GM13977 (cell line): ENCODE results near the gene PBOV1.

Source experiments
- DNase-seq: peaks from one replicate; pipeline ENCODE4 v3.0.0; 2012; ENCODE audit warnings: low spot score
- in situ Hi-C: fragments of 300-500 bp; cut with MboI; formaldehyde crosslinking; loops from one replicate; pipeline ENCODE4 v1.12.0; 2022; ENCODE audit warnings: low sequenced_read_pairs, low pct_unique_long_range_greater_than_20kb, mixed read lengths, inconsistent platforms; ENCODE audit not compliant: unreplicated experiment
- TF ChIP-seq, protein P1 (sequence below): IDR thresholded peaks from 2 replicates; pipeline ENCODE4 v1.5.1; 2012; ENCODE audit warnings: mild to moderate bottlenecking, control low read depth; ENCODE audit not compliant: insufficient read depth; ENCODE audit errors: extremely low read depth, missing control alignments

The PBOV1 gene

DNA sequence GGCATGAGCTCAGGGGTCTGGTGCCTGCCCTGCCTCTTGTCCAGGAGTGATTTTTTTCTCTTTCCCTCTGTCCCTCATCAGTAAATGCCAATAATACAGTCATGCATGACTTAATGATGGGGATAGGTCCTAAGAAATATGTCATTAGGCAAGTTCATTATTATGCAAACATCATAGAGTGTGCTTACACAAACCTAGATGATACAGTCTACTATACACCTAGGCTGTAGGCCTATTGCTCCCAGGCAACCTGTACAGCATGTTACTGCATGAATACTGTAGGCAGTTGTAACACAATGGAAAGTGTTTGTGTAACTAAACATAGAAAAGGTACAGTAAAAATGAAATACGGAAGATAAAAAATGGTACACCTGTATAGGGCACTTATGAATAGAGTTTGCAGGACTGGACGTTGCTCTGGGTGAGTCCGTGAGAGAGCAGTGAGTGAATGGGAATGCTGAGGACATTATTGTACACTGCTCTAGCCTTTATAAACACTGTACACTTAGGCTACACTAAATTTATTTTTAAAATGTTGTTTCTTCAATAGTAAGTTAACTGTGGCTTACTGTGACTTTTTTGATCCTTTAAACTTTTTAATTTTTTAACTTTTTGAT, 22.1 kb downstream of the PBOV1 start:
- DNase-seq = no peak
- in situ Hi-C loops = no loop called here
- TF ChIP-seq, protein P1, sequence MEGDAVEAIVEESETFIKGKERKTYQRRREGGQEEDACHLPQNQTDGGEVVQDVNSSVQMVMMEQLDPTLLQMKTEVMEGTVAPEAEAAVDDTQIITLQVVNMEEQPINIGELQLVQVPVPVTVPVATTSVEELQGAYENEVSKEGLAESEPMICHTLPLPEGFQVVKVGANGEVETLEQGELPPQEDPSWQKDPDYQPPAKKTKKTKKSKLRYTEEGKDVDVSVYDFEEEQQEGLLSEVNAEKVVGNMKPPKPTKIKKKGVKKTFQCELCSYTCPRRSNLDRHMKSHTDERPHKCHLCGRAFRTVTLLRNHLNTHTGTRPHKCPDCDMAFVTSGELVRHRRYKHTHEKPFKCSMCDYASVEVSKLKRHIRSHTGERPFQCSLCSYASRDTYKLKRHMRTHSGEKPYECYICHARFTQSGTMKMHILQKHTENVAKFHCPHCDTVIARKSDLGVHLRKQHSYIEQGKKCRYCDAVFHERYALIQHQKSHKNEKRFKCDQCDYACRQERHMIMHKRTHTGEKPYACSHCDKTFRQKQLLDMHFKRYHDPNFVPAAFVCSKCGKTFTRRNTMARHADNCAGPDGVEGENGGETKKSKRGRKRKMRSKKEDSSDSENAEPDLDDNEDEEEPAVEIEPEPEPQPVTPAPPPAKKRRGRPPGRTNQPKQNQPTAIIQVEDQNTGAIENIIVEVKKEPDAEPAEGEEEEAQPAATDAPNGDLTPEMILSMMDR = no peak

DNA sequence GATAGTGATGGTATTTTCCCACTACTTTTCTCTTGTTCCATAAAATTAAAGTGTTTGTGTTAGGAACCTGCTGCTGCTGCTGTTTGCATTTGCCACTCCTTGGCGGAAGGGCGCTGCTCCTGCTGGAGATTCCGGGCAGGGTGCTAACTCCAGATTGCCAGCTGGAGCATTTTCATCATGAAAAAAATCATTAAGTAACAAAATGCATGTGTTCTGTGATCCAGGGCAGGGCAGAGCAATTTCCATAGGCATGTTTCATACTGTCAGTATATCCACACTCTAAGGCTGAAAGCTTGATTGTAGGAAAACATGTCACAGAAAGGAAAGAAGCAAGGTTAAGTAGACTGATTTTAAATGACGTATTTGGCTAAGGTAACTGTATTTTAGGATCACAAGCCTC, 24.0 kb downstream of the PBOV1 start:
- in situ Hi-C loops = no loop called here
- DNase-seq = no peak
- TF ChIP-seq, protein P1 = no peak

DNA sequence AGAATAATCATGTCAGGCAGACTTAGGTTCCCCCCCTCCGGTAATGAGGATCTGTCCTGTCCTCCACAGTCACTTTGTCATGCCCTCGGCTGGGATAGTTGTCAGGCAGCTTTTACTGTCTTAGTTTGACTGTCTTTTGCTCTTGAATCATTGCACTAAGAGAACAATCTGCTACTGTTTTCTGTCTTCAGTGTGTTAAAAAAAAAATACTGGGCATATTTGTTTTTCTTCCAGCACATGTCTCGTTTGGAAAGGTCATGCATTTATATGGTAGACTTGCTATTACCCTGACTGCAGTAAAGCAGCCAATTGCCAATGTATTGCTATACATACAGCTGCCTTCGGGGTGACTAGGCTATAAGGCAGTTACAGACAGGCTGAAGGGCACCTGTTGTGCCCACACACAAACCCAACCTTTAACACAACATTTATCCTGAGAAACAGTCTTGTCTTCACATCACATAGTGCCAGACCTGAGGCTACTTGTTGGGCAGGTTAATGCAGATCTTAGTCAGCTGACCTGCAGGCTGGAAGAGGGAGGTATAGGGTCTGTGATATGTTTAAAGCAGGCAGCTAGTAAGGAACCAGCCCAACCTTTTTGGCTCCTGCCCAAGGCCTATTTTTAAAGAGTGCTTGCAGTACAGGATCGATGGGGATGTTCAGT, 29.9 kb downstream of the PBOV1 start:
- in situ Hi-C loops = no loop called here
- TF ChIP-seq, protein P1 = no peak
- DNase-seq = no peak

DNA sequence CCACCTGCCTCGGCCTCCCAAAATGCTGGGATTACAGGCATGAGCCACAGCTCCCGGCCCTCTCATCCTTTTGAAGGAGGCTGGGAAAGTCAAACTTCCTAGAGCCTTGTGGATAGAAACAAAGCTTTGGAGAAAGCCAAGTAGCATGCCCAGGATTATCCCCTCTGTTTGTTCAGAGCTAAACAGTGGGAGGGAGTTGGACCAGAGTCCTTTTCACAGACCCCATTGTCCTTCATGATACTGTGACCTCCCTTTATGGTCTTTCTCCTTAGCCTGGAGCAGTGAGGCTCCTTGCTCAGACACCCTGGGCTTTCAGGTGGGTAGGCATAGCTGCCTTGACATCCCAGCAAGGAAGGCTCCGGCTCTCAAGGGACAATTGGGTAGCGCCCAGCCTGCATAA, 31.1 kb downstream of the PBOV1 start:
- TF ChIP-seq, protein P1 = no peak
- in situ Hi-C loops = no loop called here
- no peak for DNase-seq

- TF ChIP-seq, protein P1 = no peak
- in situ Hi-C loops = no loop called here
These were observed 34.1 kb downstream of the PBOV1 start for GRCh38 chr6:138184230-138184629.

DNA sequence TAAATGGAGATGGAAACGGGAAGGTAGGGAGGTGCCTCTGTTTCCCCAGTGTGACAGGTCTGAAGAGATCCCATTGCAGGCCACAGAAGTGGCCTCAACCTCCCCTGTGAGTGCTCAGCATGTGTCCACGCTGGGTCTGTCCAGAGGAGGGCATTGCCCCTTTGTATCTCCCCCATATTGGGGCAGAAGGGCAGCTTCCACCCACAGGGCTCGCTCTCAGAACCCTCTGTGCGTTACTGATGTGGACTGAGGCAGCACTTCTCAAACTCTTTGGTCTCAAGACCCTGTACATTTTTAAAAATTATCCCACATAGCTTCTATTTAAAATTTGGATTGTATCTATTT, 34.5 kb downstream of the PBOV1 start:
- no peak for DNase-seq
- TF ChIP-seq, protein P1 = no peak
- in situ Hi-C loops = no loop called here

More at GRCh38 chr6:138184230-138184629, 34.1 kb downstream of the PBOV1 start:
- no peak for DNase-seq
